Measurements from ENCODE around the gene SLC22A13. TPM values are rescaled to one million over a fixed set of nuclear protein-coding genes. Genes with fewer than 3 reads are reported as not detected.

SLC22A13 gene, protein sequence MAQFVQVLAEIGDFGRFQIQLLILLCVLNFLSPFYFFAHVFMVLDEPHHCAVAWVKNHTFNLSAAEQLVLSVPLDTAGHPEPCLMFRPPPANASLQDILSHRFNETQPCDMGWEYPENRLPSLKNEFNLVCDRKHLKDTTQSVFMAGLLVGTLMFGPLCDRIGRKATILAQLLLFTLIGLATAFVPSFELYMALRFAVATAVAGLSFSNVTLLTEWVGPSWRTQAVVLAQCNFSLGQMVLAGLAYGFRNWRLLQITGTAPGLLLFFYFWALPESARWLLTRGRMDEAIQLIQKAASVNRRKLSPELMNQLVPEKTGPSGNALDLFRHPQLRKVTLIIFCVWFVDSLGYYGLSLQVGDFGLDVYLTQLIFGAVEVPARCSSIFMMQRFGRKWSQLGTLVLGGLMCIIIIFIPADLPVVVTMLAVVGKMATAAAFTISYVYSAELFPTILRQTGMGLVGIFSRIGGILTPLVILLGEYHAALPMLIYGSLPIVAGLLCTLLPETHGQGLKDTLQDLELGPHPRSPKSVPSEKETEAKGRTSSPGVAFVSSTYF
- not detected in 2 replicates for total RNA-seq

DNA sequence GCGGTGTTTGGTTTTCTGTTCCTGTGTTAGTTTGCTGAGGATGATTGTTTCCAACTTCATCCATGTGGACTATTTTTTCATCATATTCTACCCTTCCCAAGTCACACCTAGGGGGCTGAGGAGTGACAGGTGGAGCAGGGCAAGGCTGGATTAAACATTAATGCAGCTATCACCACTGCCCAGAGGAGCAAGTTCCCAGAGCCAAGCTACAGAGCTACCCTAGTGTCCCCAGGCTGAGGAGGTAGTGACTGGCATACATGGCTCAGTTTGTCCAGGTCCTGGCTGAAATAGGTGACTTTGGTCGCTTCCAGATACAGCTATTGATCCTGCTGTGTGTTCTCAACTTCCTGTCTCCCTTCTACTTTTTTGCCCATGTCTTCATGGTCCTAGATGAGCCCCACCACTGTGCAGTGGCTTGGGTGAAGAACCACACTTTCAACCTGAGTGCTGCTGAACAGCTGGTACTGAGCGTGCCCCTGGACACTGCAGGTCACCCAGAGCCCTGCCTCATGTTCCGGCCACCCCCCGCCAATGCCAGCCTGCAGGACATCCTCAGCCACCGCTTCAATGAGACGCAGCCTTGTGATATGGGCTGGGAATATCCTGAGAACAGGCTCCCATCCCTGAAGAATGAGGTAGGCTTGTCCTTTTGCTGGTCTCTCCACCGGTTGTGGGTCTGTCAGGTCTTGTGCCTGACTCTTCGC, at the start of gene SLC22A13:
Gene SLC22A13, plus strand, starts transcription at position 209 of the 704 bp plus-strand sequence. Its CDS starts 49 bp downstream, at position 258.
- TF ChIP-seq, protein P1, sequence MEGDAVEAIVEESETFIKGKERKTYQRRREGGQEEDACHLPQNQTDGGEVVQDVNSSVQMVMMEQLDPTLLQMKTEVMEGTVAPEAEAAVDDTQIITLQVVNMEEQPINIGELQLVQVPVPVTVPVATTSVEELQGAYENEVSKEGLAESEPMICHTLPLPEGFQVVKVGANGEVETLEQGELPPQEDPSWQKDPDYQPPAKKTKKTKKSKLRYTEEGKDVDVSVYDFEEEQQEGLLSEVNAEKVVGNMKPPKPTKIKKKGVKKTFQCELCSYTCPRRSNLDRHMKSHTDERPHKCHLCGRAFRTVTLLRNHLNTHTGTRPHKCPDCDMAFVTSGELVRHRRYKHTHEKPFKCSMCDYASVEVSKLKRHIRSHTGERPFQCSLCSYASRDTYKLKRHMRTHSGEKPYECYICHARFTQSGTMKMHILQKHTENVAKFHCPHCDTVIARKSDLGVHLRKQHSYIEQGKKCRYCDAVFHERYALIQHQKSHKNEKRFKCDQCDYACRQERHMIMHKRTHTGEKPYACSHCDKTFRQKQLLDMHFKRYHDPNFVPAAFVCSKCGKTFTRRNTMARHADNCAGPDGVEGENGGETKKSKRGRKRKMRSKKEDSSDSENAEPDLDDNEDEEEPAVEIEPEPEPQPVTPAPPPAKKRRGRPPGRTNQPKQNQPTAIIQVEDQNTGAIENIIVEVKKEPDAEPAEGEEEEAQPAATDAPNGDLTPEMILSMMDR (conservative IDR thresholded peaks at IDR 0.05; ENCODE audit: low read depth, low read length), result no peak
- H3K4me3 ChIP-seq (ENCODE audit: low read depth, low read length), result no peak within 1 kb of the TSS
- no peak for DNase-seq (ENCODE audit: low read depth)

DNA sequence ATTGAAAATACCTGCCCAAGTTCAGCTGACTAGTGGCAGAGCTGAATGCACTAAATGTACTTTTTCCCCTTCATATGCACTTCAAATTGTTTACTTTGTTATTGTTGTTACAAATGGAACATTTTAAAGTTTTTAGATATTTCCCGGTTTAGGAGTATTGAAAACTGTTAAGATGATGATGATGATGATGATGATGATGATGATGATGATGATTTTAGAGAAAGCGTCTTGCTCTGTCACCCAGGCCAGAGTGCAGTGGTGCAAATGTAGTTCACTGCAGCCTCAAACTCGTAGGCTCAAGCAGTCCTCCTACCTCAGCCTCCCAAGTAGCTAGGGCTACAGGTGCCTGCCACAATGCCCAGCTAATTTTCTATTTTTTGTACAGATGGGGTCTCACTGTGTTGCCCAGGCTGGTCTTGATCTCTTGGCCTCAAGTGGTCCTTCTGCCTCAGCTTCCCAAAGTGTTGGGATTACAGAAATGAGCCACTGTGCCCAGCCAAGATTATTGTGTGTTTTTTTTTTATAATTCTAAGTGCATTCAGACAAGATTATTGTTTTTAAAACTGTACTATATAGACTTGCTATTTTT, 45.9 kb upstream of the SLC22A13 start:
- H3K4me3 ChIP-seq (ENCODE audit: low read depth, low read length), result no peak overlapping the region
- no peak for DNase-seq (ENCODE audit: low read depth)
- TF ChIP-seq, protein P1 (conservative IDR thresholded peaks at IDR 0.05; ENCODE audit: low read depth, low read length), result no peak

DNA sequence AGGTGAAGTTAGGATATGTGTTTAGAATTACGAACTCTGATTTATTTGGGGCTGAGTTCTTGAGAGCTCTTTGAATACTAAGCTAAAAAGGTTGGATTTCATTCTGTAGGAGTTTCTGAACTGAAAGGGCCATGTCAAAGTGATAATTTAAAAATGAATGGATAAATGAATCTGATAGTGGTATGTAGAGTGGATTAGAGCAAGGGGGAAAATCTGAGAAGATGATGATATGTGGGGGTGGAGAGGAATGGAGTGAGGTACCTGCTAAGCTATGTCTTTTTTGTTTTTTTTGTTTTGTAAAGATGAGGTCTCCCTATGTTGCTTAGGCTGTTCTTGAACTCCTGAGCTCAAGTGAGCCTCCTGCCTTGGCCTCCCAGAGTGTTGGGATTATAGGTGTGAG, 44.6 kb upstream of the SLC22A13 start:
- TF ChIP-seq, protein P1 (conservative IDR thresholded peaks at IDR 0.05; ENCODE audit: low read depth, low read length), result no peak
- H3K4me3 ChIP-seq (ENCODE audit: low read depth, low read length), result no peak overlapping the region
- no peak for DNase-seq (ENCODE audit: low read depth)

DNA sequence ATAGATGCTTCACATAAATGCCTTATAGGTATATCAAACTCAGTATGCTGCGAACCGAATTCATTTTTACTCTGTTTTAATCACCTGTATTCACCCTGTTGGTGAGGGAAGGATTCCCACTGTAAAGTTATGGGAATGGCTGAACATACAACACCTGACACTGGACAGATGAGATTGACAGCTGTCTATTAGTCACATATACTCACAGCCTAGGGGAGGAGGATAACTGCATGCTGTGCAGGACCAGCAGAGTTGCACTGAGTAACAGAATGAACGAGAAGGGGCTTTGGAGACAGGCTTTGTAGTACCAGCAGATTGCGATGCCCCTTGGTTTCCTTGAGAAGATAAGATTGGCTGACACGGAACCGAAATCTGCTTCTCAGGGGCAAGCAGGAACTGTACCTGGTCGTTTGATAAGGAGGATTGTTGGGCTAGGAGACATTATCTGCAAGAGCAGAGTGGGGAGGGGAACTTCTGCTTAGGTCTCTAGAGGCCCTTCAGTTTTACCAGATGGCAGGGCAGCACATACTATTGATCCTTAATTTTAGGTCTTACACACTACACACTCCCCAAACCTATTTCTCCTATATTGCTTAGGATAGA, 43.5 kb upstream of the SLC22A13 start:
- DNase-seq (ENCODE audit: low read depth), result no peak
- H3K4me3 ChIP-seq (ENCODE audit: low read depth, low read length), result no peak overlapping the region
- TF ChIP-seq, protein P1 (conservative IDR thresholded peaks at IDR 0.05; ENCODE audit: low read depth, low read length), result no peak

DNA sequence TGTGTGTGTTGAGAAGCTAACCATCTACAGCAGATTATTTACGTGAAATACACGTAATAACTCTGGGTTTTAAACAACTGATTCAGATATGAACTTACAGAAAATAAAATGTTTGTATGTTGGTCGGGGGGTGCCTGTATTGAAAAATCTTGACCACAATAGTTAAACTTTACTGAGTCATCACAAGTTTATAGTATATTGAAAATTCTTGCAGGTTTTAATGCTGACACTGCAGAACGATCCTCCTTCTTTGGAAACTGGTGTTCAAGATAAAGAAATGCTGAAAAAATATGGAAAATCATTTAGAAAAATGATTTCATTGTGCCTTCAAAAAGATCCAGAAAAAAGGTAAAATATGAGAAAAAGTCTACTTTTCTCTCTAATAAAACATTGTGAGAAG, 41.3 kb upstream of the SLC22A13 start:
- H3K4me3 ChIP-seq (ENCODE audit: low read depth, low read length), result no peak overlapping the region
- no peak for DNase-seq (ENCODE audit: low read depth)

DNA sequence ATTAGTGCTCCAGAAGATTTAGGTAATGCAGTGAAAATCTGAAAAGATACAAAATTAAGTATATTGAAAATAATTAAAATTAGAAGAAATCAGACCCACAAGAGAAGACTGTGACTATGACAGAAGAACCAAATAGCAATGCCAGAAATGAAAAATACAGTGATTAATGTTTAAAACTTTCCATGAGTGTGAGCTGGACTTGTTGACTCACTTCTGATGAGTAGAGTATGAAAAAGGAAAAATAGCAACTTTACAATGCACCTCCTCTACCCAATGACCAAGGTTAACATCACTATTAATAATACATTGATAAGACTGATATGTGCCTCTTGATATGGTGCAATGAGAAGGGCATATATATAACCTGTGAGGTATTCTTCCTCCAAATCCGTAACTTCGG, 39.3 kb upstream of the SLC22A13 start:
- TF ChIP-seq, protein P1 (conservative IDR thresholded peaks at IDR 0.05; ENCODE audit: low read depth, low read length), result no peak
- no peak overlapping the region for H3K4me3 ChIP-seq (ENCODE audit: low read depth, low read length)
- DNase-seq (ENCODE audit: low read depth), result no peak

More for the DNA sequence above, 41.3 kb upstream of the SLC22A13 start:
- TF ChIP-seq, protein P1 (conservative IDR thresholded peaks at IDR 0.05; ENCODE audit: low read depth, low read length), result no peak
